Esophagus squamous epithelium (tissue), 5 donors: Measurements from ENCODE around the gene GALNT6. TPM values are rescaled to one million over a fixed set of nuclear protein-coding genes. Genes with fewer than 3 reads are reported as not detected.
"Not testable (repeated sequence)": the region's sequence is repeated elsewhere in the genome, so short reads cannot be mapped to it uniquely, and the experiment has no call there.

Experiments
- DNase-seq: peaks from one replicate; lab custom pipeline; 2025; lab: John Stamatoyannopoulos, UW
- H3K27ac ChIP-seq, 4 donors: fragments of 200-600 bp; sonication (generic); one replicate each; pipeline ENCODE4 v1.5.1; 2016 to 2019; ENCODE audit warnings: mild to moderate bottlenecking in 1 of 4
- H3K27me3 ChIP-seq, 4 donors: fragments of 200-600 bp; sonication (generic); 1 replicate in 3 of 4; 2 replicates in 1 of 4; pipeline versions ENCODE4 v1.5.1 to v1.6.0; 2017 to 2021; ENCODE audit warnings: antibody characterized with exemption in 1 of 4
- H3K36me3 ChIP-seq, 3 donors: fragments of 200-600 bp; sonication (generic); one replicate each; pipeline ENCODE4 v1.5.1; 2016 to 2019
- H3K4me1 ChIP-seq, 3 donors: fragments of 200-600 bp; sonication (generic); one replicate each; pipeline ENCODE4 v1.5.1; 2017 to 2019
- H3K4me3 ChIP-seq, 4 donors: fragments of 200-600 bp; sonication (generic); 1 replicate in 3 of 4; 2 replicates in 1 of 4; pipeline ENCODE4 v1.5.1; 2016 to 2019; ENCODE audit warnings: mild to moderate bottlenecking in 2 of 4, moderate library complexity in 1 of 4
- H3K9me3 ChIP-seq, 3 donors: fragments of 200-600 bp; sonication (generic); one replicate each; pipeline ENCODE4 v1.5.1; 2016 to 2019
- POLR2A ChIP-seq, 4 donors: fragments of 450-650 bp; IDR thresholded peaks; one replicate each; pipeline ENCODE4 v1.6.1; 2017; ENCODE audit warnings: antibody characterized with exemption in 4 of 4, mild to moderate bottlenecking in 4 of 4, moderate library complexity in 3 of 4
- WGBS, 2 donors: methylation state at CpG; one replicate each; pipeline ENCODE4 v1.1.5; 2018; 5-methylcytosine and 5-hydroxymethylcytosine counted together
- intact Hi-C: fragments of 100-400 bp; cut with DNase I; formaldehyde crosslinking; loops from one replicate; pipeline ENCODE4 v1.15.0; 2022
- total RNA-seq, 4 donors: library from RNA; depleted of rRNA; stranded (reverse); fragments of >200 nt; gene quantifications; one replicate each; pipeline ENCODE4 v1.1.0, GENCODE V29; 2016
- TF ChIP-seq, protein P1 (sequence below), 6 experiments: fragments of 450-650 bp in 4 of 6; fragments of 200-600 bp in 2 of 6; sonication (generic) in 2 of 6; IDR thresholded peaks; one replicate each; pipeline ENCODE4 v1.5.1; 2016 to 2019; ENCODE audit warnings: antibody characterized with exemption in 6 of 6, mild to moderate bottlenecking in 4 of 6, moderate library complexity in 4 of 6
- donor health status: DM: yes; HTN: yes; CAD: no.

The GALNT6 gene
- total RNA-seq, 4 donors from 2014 or later, result 1.7 to 26.7 (median 10.2) TPM

DNA sequence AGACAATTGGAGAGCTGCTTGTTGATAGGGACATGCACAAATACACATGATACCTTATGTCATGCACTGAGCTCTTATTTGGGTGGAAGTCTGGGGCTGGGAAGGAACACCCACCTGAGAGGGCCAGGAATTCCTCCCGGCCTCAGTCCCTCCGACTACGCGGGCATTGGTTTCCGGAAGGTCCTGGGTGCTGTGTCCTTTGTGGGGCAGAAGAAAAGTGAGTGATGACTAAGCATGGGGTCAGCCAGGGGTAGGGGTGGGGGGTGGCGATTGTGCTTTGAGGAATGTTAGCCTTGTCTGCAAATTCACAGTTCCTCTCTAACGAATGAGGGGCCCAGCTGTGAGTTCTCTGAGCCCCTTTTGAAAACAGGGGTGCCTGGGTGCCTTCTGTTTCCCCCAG lies 45.5 kb downstream of the GALNT6 start:
- Histone ChIP-seq H3K36me3 (no peaks in the 10 kb centered on the region), H3K4me1 (peaks cover 0 to 19% (median 9%) of the 10 kb centered on the region in 3 donors), H3K27me3 (no peaks in the 10 kb centered on the region), H3K4me3 (no peak overlapping the region), H3K9me3 (no peaks in the 10 kb centered on the region), H3K27ac (no peak overlapping the region)
- DNase-seq, result no peak
- TF ChIP-seq, protein P1, sequence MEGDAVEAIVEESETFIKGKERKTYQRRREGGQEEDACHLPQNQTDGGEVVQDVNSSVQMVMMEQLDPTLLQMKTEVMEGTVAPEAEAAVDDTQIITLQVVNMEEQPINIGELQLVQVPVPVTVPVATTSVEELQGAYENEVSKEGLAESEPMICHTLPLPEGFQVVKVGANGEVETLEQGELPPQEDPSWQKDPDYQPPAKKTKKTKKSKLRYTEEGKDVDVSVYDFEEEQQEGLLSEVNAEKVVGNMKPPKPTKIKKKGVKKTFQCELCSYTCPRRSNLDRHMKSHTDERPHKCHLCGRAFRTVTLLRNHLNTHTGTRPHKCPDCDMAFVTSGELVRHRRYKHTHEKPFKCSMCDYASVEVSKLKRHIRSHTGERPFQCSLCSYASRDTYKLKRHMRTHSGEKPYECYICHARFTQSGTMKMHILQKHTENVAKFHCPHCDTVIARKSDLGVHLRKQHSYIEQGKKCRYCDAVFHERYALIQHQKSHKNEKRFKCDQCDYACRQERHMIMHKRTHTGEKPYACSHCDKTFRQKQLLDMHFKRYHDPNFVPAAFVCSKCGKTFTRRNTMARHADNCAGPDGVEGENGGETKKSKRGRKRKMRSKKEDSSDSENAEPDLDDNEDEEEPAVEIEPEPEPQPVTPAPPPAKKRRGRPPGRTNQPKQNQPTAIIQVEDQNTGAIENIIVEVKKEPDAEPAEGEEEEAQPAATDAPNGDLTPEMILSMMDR (IDR thresholded peaks at IDR 0.05), result no peak
- no peak for TF ChIP-seq POLR2A (IDR thresholded peaks at IDR 0.05)
- intact Hi-C loops, result no loop called here
- 66% methylated on average over 4 of the region's 7 CpGs; no CpG with 5 or more reads in 1 of the 2 donors for WGBS, 2 donors

DNA sequence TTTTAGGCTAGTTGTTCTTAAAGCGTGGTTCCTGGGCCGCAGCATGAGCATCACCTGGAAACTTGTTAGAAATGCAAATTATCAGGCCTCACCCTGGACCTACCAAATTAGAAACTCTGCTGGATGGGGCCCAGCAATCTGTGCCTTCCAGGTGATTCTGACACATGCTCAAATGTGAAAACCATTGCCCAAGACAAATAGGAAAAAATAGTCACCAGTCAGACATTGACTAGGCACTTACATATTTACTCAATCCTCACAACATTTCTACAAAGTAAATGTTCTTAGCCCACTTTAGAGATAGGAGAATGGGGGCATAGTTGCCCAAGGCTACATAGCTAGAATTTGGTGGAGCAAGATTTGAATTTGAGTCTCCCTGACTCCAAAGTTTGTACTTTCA lies 48.0 kb downstream of the GALNT6 start:
- peaks cover 0 to 19% (median 9%) of the 10 kb centered on the region in 3 donors for H3K4me1 ChIP-seq
- no peaks in the 10 kb centered on the region for H3K36me3 ChIP-seq
- no peaks in the 10 kb centered on the region for H3K9me3 ChIP-seq
- DNase-seq, result no peak
- TF ChIP-seq, protein P1 (IDR thresholded peaks at IDR 0.05), result no peak
- no peak for TF ChIP-seq POLR2A (IDR thresholded peaks at IDR 0.05)
- H3K27ac ChIP-seq, result no peak overlapping the region
- intact Hi-C loops, result loop anchor here (5.0 kb wide), 1 partner anchor 76 kb away; no protein-coding TSS in a partner anchor
- H3K4me3 ChIP-seq, result no peak overlapping the region
- whole genome bisulfite sequencing, 2 donors, result 74 to 92% methylated on average over 2 of the region's 2 CpGs
- H3K27me3 ChIP-seq, result no peaks in the 10 kb centered on the region

DNA sequence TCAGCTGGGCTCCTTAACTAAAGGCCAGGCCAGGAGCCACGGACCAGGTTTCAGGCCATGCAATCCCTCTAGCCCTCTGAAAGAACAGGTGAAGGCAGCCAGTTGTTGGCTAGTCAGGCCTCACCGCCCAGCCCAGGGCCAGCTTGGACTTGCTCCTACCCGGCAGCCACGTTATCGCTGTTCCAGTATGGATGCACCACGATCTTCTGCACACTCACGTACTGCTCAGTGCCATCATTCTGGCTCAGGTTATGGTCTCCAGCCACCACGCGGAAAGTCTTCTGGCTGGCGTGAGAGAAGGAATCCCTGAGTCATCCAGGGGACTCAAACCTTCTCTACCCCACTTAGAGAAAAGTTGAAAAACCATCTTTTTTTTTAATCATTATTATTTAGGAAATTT lies 48.8 kb downstream of the GALNT6 start:
- H3K9me3 ChIP-seq, result no peaks in the 10 kb centered on the region
- no peaks in the 10 kb centered on the region for H3K27me3 ChIP-seq
- no peak overlapping the region for H3K4me3 ChIP-seq
- TF ChIP-seq POLR2A (IDR thresholded peaks at IDR 0.05), result no peak
- TF ChIP-seq, protein P1 (IDR thresholded peaks at IDR 0.05), result no peak
- no peak for DNase-seq
- H3K27ac ChIP-seq, result no peak overlapping the region
- H3K4me1 ChIP-seq, result peaks cover 0 to 19% (median 9%) of the 10 kb centered on the region in 3 donors
- 46 to 61% methylated on average over 5 to 9 of the region's 10 CpGs for WGBS, 2 donors
- H3K36me3 ChIP-seq, result no peaks in the 10 kb centered on the region
- intact Hi-C loops, result loop anchor here (5.0 kb wide), 1 partner anchor 75 kb away; no protein-coding TSS in a partner anchor

DNA sequence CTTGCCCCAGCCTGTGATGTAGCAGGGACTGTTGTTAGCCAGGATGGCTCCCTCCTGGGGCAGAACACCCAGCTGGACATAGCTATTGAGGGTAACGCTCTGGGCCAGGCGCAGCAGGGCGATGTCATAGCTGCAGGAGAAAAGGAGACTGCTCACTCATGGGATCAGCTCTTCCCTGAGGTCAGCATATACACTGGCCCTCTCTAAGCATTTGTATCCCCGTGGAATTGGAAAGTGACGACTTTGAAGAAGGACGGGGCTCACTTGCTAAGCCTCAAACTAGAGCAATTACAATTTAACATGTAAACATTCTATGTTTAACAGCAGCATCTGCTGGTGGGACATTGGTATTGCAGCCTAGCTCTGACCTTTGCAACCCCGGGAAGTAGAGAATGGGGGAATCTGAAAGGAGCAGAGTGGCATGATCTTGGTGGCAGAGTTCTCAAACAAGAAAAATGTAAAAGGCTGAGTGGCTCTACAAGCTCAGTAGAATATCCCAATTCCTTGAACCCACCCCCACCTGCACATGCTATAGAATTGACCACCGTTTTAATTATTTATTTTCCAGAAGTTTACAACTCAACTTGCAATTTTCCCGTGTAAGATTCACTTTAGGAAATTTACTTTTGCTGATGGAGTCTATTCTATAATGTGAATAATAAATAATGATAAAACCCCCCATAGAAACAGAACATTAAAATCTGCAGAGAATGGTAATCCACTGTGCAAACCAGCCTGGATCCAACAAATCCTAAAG lies 49.8 kb downstream of the GALNT6 start:
- no peak for DNase-seq
- no peaks in the 10 kb centered on the region for H3K36me3 ChIP-seq
- H3K9me3 ChIP-seq, result no peaks in the 10 kb centered on the region
- H3K4me3 ChIP-seq, result peak overlapping the region in 3 of 4 donors; percentile 15 to 45 (median 21)
- peaks cover 0 to 19% (median 9%) of the 10 kb centered on the region in 3 donors for H3K4me1 ChIP-seq
- no peak for TF ChIP-seq POLR2A (IDR thresholded peaks at IDR 0.05)
- TF ChIP-seq, protein P1 (IDR thresholded peaks at IDR 0.05), result peak; percentile 95 to 99 (median 98)
- 24 to 34% methylated on average over 6 to 9 of the region's 9 CpGs for WGBS, 2 donors
- intact Hi-C loops, result loop anchor here (5.0 kb wide), 1 partner anchor 74 kb away; no protein-coding TSS in a partner anchor
- H3K27ac ChIP-seq, result peak overlapping the region in 1 of 4 donors; percentile 31
- no peaks in the 10 kb centered on the region for H3K27me3 ChIP-seq

DNA sequence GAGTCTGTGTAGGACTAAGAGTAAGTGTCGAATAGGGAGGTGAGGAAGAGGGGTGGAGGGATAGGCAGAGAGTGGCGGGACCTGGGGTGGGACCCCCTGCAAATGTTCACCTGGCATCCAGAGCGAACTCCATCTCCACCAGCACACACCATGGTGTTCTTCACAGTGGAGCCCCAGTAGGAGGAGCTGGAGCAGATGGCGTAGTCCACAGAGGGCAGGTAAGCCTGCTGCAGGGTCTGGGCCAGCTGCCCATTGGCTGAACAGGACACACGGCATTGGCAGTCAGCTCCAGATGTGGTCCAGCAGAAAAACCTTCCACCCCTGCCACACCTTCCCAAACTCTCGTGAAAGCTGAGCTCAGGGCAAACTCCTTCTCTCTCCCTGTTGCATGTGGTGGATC lies 51.5 kb downstream of the GALNT6 start:
- WGBS, 2 donors, result 75 to 82% methylated on average over 5 to 6 of the region's 6 CpGs
- DNase-seq, result no peak
- Histone ChIP-seq H3K4me3 (no peak overlapping the region), H3K4me1 (peaks cover 0 to 19% (median 9%) of the 10 kb centered on the region in 3 donors), H3K27me3 (no peaks in the 10 kb centered on the region), H3K36me3 (no peaks in the 10 kb centered on the region), H3K9me3 (no peaks in the 10 kb centered on the region), H3K27ac (no peak overlapping the region)
- intact Hi-C loops, result loop anchor here (5.0 kb wide), 1 partner anchor 72 kb away; no protein-coding TSS in a partner anchor
- TF ChIP-seq POLR2A (IDR thresholded peaks at IDR 0.05), result no peak
- TF ChIP-seq, protein P1 (IDR thresholded peaks at IDR 0.05), result no peak

DNA sequence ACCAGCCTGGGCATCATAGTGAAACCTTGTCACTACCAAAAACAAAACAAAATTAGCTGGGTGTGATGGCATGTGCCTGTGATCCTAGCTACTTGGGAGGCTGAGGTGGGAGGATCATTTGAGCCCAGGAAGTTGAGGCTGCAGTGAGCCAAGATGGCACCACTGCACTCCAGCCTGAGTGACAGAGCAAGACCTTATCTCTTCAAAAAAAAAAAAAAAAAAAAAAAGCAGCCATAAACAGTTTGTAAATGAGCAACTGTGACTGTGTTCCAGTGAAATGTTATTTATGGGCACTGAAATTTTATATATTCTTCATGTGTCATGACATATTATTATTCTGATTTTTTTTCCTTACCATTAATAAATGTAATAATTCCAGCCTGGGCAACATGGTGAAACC lies 53.9 kb downstream of the GALNT6 start:
- H3K4me1 ChIP-seq, result peaks cover 0 to 20% (median 7%) of the 10 kb centered on the region in 3 donors
- H3K27me3 ChIP-seq, H3K4me3 ChIP-seq, H3K27ac ChIP-seq, H3K9me3 ChIP-seq, intact Hi-C loops, H3K36me3 ChIP-seq, DNase-seq: not testable (repeated sequence)
